ENCODE results near the gene SLC25A20. TPM values are rescaled to one million over a fixed set of nuclear protein-coding genes. Genes with fewer than 3 reads are reported as not detected.
"Not testable (repeated sequence)": the region's sequence is repeated elsewhere in the genome, so short reads cannot be mapped to it uniquely, and the experiment has no call there.

Gene SLC25A20
- total RNA-seq, 1 donor from 2014 or later, result 23.7 TPM

- peak; percentile 92 for DNase-seq (ENCODE audit: low read depth)
Measured at GRCh38 chr3:48847504-48848423, 50.9 kb downstream of the SLC25A20 start, which contains the start of gene PRKAR2A. Gene PRKAR2A, minus strand, starts transcription at chr3:48847874. Its CDS starts 278 bp downstream, at chr3:48847596.

GRCh38 chr3:48847053-48847503, 51.6 kb downstream of the SLC25A20 start:
- DNase-seq (ENCODE audit: low read depth), result peak; percentile 89

- no peak for DNase-seq (ENCODE audit: low read depth)
Measured at GRCh38 chr3:48845170-48845569, 53.5 kb downstream of the SLC25A20 start.

GRCh38 chr3:48837163-48837562, 61.5 kb downstream of the SLC25A20 start:
- no peak for DNase-seq (ENCODE audit: low read depth)

GRCh38 chr3:48835650-48836366, 62.9 kb downstream of the SLC25A20 start:
- no peak for DNase-seq (ENCODE audit: low read depth)

- DNase-seq (ENCODE audit: low read depth), result no peak
Measured at GRCh38 chr3:48832684-48833083, 66.0 kb downstream of the SLC25A20 start.

- no peak for DNase-seq (ENCODE audit: low read depth)
Measured at GRCh38 chr3:48830715-48831114, 68.0 kb downstream of the SLC25A20 start.

- not testable (repeated sequence) for DNase-seq (ENCODE audit: low read depth)
Measured at GRCh38 chr3:48829525-48829924, 69.2 kb downstream of the SLC25A20 start.

- DNase-seq (ENCODE audit: low read depth), result not testable (repeated sequence)
Measured at GRCh38 chr3:48827874-48828273, 70.8 kb downstream of the SLC25A20 start.

GRCh38 chr3:48826451-48826850, 72.2 kb downstream of the SLC25A20 start:
- DNase-seq (ENCODE audit: low read depth), result peak; percentile 78

- DNase-seq (ENCODE audit: low read depth), result peak; percentile 48
Measured at GRCh38 chr3:48820612-48821324, 77.9 kb downstream of the SLC25A20 start.

GRCh38 chr3:48819234-48820221, 79.2 kb downstream of the SLC25A20 start:
- no peak for DNase-seq (ENCODE audit: low read depth)

- DNase-seq (ENCODE audit: low read depth), result no peak
Measured at GRCh38 chr3:48811524-48811923, 87.2 kb downstream of the SLC25A20 start.

Other genes with a start within 250 kb of the SLC25A20 start
- 2.0 and 3.2 TPM in 2 replicates for gene CELSR3, start 236.0 kb downstream of the SLC25A20 start, total RNA-seq
- 23.8 and 45.5 TPM in 2 replicates for gene NCKIPSD, start 213.0 kb downstream of the SLC25A20 start, total RNA-seq
- 53.1 and 55.0 TPM in 2 replicates for gene IP6K2, start 181.7 kb downstream of the SLC25A20 start, total RNA-seq
- gene PRKAR2A, start 51.0 kb downstream of the SLC25A20 start, total RNA-seq, result 41.8 and 47.6 TPM in 2 replicates
- 87.2 and 88.5 TPM in 2 replicates for gene ARIH2, start 20.0 kb upstream of the SLC25A20 start, total RNA-seq
- gene P4HTM, start 91.4 kb upstream of the SLC25A20 start, total RNA-seq, result 32.8 and 35.9 TPM in 2 replicates
- 86.8 and 95.5 TPM in 2 replicates for gene WDR6, start 108.5 kb upstream of the SLC25A20 start, total RNA-seq
- gene DALRD3, start 119.7 kb upstream of the SLC25A20 start, total RNA-seq, result 35.8 and 42.8 TPM in 2 replicates
- gene NDUFAF3, start 123.2 kb upstream of the SLC25A20 start, total RNA-seq, result 136 and 185 TPM in 2 replicates
- gene IMPDH2, start 130.5 kb upstream of the SLC25A20 start, total RNA-seq, result 242 and 275 TPM in 2 replicates
- gene QRICH1, start 195.2 kb upstream of the SLC25A20 start, total RNA-seq, result 57.4 and 73.0 TPM in 2 replicates
- 131 and 190 TPM in 2 replicates for gene QARS1, start 205.9 kb upstream of the SLC25A20 start, total RNA-seq
- 66.1 and 74.5 TPM in 2 replicates for gene USP19, start 221.9 kb upstream of the SLC25A20 start, total RNA-seq
- gene LAMB2, start 234.2 kb upstream of the SLC25A20 start, total RNA-seq, result 632 and 641 TPM in 2 replicates

All from myocyte (in vitro differentiated cells).